Measurements from ENCODE around the gene CTCFL.
"Not testable (repeated sequence)": the region's sequence is repeated elsewhere in the genome, so short reads cannot be mapped to it uniquely, and the experiment has no call there.

Gene CTCFL

DNA sequence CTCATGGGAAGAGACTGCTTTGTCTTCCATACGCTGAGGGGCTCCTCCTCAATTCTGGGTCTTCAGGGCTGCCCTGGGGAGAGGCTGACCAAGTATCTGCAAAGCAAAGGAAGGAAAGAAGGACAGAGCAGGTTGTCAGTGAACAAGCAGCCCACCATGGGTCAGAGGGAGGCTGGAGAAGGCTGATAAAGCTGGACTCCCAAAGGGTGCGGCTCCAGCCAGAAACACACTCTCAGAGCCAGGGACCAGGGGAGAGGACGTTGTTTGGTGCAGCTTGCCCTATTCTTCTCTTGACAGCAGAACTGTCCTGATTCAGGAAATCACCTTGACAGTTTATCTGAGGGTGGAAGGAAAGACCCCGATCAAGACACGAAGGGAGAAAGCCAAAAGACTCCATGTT lies 10.4 kb upstream of the CTCFL start:
- DNase-seq: no peak

DNA sequence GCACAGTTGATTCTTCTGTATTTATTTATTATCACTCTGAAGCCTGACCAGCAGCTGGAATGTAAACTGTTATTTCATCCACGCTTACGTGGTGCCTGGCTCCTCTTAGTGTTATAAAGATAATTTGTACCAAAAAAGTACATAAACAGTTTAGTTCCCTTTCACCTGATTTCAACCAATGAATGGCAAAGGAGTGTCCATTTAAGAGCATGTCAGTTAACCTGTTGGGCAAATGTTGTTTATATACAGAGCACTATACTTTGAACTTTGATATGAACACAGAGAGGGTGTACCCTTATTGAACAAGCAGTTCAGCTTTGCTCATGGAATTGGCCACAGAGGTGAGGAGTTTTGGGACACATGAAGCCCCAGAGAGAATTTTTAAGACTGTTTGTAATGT lies 7.2 kb upstream of the CTCFL start:
- no peak for DNase-seq

DNA sequence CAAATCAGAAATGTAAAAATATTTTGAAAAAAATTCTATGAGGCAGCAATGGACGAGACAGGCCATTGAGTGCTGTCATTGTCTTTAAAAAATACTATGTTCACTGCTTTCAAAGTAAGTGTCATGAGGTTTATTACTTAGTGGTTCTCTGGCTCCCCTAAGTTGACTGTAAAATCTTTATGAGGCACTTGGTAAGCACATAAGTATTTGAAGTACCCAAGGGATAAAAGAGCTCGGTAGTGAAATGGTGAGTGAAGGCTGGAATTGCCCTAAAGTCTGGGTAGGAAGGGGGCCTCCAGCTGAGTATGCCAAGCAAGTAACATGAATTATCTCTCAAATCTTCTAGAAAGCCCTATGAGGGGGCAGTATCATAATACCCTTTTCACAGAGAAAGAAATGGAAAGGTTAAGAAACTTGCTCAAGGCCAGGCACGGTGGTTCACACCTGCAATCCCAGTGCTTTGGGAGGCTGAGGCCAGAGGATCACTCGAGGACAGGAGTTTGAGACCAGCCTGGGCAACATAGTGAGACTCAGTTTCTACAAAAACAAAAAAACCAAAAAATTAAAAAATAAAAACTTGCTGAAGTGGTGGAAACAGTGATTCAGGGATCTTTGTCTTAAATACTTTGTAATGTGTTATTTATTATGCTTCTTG lies 5.5 kb upstream of the CTCFL start:
- no peak for DNase-seq

DNA sequence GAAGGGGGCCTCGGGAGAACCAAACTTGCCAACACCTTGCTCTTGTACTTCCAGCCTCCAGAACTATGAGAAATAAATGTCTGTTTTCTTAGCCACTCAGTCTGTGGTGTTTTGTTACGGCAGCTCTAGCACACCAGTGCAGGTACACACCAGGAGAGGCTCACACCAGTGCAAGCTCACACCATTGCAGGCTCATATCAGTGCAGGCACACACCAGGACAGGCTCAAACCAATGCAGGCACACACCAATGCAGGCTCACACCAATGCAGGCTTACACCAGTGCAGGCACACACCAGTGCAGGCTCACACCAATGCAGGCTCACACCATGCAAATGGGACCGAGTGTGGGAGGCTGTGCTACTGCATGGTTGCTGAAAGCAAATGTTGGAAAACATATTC lies 4.9 kb upstream of the CTCFL start:
- DNase-seq: no peak

DNA sequence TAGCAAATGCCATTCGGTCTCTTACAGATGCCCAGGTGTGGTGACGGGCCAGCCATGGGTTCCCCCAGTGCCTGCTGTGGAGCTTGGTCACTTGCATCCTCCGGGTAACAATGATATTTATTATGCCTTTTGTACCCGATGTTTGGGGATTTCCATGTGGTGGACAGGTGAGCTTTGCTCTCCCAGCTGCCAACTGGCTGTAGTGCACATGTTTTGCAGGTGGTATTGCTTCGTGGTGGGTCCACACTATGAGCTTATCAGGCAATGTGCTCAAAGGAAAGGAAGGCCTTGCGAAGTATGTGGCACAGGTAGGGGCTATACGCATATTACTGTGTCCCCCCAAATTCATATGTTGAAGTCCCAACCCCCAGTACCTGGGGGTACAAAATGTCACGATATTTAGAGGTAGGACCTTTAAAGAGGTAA lies 4.2 kb upstream of the CTCFL start:
- DNase-seq: no peak

DNA sequence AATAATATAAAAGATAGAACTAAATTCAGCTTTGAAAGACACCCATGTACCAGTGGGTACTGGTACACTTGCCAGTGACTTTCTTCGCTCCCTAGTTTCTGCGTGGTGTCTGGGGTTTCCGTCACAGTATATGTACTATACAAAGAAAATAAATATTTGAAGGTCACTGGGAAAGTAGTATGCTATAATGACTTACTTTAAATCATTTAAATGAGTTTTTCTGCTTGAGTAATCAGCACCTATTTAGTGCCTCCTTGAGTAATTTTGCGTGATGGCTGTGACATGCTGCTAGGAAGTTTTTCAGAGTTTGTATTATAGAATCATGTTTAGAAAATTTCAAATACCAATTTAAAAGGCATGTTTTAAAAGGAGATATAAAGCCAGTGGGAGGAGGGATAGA lies 3.2 kb upstream of the CTCFL start:
- no peak for DNase-seq

DNA sequence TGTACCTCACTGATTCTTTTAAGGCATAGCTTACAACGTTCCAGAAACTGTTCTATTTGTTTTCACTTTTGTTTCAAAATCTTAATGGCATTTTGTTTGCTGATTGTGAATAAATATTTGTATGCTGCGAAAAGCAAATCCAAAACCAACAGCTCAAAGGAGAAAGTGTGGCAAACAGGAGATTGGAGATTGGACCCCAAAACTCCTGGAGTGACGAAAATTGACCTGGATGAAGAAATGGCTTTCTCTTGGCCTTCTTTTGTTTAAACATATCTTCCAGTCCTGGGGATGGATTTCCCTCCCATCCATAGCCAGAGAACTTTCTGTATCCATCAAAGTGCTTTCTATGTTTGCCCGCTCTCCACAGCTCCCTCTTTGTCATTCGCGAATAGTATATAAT lies 2.8 kb upstream of the CTCFL start:
- no peak for DNase-seq

DNA sequence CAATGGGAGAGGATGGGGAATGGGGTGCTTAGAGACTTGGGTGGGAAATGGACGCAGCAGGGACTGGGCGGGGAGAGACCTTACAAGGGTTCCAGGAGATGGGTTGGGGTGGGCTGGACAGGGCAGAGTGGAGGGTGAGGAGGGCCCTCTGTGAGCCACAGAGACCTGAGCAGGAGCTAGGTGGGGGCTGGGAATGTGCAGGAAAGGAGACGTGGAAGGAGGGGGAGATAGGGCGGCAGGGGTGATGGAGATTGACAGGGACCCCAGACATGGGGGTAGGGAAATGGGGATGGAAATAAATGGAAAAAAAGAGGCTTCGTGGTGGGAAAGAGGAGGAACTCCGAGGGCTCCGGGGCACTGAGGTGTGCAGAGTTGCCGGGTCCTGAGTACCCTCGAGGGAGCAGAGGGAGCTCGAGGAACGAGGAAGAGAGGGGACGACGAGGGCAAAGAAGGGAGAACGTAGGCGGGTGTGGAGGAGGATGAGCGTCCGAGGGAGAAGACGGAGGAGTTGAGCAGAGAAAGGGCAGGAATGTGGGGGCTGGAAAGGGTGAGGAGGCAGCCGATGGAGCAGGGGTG lies 2.0 kb upstream of the CTCFL start:
- no peak for DNase-seq

DNA sequence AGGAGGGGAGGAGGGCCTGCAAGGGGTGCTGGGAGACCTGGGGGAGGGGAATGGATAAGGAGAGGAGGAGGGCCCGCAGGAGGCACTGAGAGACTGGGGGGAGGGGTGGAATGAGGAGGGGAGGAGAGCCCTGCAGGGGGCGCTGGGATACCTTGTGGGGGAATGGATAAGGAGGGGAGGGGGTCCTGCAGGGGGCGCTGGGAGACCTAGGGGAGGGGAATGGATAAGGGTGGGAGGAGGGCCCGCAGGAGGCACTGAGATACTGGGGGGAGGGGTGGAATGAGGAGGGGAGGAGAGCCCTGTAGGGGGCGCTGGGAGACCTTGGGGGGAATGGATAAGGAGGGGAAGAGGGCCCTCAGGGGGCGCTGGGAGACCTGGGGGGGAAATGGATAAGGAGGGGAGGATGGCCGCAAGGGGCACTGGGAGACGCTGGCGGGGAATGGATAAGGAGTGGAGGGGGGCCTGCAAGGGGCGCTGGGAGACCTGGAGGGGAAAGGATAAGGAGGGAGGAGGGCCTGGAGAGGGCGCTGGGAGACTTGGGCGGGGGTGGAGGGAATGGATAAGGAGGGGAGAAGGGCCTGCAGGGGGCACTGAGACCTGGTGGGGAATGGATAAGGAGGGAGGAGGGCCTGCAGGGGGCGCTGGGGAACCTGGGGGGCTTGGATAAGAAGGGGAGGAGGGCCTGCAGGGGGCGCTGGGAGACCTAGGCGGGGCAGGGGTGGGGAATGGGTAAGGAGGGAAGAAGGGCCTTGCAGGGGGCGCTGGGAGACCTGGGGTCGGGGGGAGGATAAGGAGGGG lies 1.3 kb upstream of the CTCFL start:
- peak; percentile 77 for DNase-seq

DNA sequence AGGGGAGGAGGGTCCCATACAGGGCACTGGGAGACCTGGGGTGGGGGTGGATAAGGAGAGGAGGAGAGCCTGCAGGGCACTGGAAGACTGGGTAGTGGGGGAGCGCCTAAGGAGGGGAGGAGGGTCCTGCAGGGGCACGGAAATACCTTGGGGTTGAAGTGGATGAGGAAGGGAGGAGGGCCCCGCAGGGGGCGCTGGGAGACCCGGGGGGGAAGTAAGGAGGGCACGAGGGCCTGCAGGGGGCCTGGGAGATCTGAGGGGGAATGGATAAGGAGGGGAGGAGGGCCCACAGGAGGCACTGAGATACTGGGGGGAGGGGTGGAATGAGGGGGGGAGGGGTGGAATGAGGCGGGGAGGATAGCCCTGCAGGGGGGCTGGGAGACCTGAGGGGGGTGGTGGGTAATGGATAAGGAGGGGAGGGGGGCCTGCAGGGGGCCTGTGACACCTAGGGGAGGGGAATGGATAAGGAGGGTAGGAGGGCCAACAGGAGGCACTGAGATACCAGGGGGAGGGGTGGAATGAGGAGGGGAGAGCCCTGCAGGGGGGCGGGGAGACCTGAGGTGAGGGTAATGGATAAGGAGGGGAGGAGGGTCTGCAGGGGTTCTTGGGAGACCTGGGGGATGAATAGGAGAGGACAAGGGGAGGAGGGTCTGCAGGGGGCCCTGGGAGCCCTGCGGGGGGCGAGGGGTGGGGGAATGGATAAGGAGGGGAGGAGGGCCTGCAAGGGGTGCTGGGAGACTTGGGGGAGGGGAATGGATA lies 567 bp upstream of the CTCFL start:
- no peak for DNase-seq

DNA sequence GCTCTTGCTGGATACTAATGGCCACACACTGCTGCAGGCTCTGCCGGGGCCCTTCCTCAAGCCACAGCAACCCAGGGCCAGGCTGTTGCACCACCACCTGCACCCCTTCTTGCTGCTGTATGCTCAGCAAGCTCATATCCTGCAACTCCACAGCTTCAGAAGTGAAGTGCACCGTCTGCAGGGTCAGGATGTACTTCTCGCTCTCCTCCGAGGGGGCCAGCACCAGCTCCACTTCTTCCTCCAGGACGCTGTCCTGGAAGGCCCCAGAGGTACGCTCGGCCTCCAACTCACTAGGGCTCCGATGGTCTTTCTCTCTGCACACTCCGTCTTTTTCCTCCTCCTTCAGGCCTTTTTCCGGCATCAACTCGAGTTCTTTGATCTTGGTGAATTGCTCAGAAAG lies 1.2 kb downstream of the CTCFL start:
- DNase-seq: no peak

DNA sequence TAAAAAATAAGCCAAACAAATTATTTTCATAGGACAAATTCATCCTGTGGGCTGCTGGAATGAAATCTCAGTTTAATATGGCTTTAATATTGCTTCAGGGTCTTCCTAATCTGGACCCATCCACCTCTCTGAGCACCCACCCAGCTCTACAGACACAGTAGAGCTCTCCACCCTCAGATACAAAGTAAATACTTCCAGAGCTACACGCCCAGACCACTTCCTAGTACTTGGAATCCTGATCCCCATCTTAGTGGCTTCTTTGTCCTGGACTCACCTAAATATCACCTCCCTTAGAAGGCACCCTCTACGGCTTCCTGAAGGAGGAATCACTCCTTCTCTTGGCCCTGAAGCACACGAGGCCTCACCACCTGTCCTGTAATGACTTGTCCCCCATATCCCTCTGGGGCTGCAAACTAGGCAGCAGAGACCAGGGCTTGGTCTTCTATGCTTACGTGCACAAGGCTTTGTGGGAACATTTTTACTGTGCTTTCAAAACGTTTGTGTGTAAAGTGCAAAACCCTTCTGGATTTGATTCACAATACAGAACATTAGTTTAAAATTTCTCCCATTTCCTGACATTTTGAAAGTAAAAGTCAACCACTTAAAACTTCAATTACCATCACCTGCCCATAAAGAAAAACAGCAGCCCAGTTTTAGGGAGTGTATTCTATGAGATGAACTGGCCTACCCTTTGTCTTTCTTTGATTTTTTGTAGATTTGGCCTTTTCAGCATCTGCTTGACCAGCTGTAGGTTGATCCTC lies 2.4 kb downstream of the CTCFL start:
- no peak for DNase-seq

DNA sequence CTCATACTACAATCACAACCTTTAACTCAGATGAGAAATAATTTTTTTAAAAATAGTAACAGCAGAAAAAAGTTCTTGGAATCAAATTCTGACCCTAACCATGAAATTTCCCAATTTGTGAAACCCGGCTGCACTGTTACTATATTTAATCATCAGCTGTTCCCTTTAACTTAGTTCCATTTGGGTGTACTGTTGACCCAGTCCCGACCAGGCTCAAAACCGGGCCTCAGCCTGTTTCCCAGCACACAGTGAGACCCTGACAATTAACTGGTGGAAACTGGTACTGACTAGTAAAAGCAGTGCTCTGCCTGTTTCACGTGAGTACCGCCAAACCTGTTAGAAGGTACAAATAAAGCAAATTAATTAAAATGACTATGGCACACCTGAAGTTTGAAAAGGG lies 7.0 kb downstream of the CTCFL start:
- no peak for DNase-seq

DNA sequence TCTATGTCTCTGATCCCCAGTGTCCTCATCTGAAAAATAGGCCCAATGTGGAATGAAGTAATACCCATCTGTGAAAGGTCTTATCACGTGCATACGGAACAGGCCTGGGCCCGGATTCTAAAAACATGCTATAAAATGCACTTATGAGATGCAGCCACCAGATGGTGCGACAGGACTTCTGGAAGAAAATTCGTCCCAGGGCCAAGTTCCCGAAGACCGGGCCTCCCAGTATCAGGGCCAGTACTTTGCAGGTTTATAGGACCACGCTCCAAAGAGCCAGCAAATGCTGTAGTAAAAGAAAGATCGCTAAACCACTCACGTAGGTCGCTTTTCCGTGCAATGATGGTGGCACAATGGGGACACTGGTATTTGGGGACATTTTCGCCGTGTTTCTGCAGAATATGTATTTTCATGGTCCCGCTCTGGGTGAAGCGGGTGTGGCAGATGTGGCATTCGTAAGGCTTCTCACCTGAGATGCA lies 10.6 kb downstream of the CTCFL start:
- peak; percentile 43 for DNase-seq

DNA sequence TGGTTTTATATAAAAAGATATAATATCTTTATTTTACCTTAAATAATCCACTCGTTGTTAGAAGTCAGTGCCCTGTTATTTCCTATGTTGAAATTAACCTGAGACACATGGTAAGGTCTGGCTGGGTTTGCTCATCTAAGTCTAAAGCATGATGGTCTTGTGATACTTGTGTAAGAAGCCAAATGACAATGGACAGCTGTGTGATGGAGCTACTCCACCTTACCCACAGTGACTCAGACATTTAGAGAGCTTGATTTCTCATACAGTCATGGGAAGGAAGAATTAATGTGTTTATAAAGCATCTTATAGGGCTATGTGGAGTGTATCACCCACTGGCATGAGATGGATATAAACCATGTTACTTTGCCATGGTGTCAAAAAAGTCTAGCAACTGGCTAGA lies 11.7 kb downstream of the CTCFL start:
- no peak for DNase-seq

DNA sequence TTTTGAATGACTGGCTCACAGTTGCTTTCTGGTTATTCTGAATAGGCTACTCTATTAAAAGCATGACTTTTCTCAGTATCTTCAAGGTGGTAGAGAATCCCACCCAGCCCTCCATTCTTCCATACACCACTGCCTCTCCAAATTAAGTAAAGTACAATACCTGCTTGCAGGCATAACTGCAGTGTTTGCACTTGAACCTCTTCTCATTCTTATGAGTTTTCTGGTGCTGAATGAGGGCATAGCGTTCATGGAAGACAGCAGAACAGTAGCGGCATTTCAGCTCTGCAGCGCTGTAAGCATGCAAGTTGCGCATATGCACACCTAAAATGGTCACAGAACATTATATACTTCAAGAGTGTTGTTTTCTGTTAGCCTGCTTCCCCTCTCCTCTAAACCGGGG lies 12.5 kb downstream of the CTCFL start:
- no peak for DNase-seq

DNA sequence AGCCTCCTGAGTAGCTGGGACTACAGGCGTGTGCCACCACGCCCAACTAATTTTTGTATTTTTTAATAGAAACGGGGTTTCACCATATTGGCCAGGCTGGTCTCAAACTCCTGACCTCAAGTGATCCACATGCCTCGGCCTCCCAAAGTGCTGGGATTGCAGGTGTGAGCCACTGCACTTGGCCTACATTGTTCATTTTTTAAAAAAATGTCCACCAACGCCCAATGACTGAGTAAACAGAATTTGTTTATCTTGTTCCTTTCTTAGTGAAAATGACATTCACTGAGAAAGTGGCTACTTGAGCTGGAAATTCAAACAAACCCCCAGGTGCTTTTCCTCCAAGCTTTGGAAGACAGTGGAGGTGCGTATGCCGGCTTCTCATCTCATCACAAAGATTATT lies 13.2 kb downstream of the CTCFL start:
- not testable (repeated sequence) for DNase-seq

DNA sequence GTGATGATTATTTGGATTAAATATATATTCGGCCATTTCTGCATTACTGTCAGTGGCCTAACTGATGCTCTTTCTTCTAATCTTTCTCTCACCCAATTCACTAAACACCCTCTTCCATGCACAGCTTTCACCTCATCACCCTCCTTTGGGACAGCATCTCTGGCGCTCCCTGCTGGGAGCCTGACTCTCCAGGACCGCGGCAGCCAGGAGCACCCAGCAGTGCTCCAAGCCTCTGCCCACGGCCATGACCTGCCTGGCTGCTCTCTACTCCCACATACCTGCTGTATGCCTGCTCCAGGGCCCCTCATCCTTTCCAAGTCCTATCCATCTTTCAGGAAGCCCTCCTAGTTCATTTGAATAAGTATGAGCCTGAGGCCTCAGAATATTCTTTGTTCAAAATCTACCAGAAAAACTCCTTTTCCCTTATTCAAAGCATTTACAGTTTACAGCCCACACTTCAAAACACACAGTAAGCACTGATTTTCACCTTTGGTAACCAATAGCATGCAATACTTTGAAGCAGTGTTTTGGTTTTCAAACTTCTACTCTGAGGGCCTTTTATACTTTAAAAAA lies 15.2 kb downstream of the CTCFL start:
- no peak for DNase-seq

DNA sequence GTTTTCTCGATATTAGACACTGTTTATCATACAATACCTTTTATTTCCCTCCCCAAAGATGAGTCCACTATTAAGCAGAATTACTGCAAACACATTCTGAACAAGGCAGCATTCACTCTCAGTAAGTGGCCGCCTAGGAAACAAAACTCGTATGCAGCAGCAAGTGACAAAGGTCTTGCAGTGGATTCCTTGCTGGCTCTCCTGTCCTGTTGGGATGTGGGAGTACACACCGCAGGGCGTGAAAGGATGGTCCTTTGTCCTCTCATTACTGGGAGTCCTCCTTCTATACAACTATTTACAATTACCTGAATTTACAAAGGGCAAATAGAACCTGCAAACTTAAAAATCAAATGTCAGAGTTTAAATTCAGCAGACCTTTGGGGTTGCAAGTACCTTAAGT lies 16.1 kb downstream of the CTCFL start:
- no peak for DNase-seq

DNA sequence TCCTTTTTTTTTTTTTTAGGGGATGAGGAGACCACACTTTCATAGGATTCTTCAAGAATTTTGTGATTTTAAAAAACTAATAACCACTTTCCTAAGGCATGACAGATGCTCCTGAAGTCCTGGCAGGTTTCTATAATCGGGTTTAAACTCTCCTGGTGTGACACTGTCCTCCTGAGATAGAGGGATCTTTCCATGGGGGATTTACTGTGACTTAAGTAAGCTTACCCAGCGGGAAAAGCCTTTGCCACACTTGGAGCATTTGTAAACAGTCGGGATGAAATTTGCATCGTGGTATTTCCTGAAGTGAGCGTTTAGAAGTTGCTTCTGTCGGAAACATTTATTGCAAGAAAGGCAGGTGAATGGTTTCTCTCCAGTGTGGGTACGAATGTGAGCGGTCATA lies 16.6 kb downstream of the CTCFL start:
- no peak for DNase-seq

DNA sequence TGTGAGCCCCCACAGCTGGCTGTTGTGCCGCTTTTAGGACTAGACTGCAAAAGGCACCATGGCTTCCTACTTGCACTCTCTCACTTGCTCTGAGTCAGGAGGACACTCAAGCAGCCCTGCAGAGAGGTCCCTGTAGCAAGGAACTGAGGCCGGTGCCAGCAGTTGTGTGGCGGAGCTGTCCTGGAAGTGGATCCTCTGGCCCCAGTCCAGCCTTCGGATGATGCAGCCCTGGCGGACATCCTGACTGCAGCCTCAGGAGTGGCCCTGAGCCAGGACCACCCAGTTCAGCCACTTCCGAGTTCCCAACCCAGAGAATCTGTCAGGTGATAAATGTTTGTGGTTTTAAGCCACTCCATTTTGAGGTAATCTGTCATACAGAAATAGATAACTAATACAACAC lies 17.5 kb downstream of the CTCFL start:
- DNase-seq: no peak

DNA sequence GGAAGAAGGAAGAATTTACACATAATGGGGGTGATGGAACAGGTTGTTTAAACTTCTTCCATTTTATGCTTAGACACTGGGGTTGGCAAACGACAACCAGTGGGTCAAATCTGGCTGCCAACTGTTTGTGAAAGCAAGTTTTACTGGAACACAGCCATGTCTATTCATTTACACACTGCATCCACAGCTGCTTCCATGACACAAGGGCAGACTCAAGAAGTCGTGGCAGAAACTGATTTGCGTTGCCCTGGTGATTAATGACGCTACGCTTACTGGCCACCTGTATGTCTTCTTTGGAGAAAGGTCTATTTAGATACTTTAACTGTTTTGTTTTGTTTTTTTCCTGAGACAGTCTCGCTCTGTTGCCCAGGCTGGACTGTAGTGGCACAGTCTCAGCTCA lies 19.0 kb downstream of the CTCFL start:
- DNase-seq: no peak

All from stimulated activated CD8-positive, alpha-beta memory T cell treated with anti-CD3 and anti-CD28 coated beads, Interleukin-4, amount 100 ng/mL, for 48 hours (primary cell).